GM03348 (cell line): Measurements from ENCODE around the gene AMBRA1.

ENCODE experiments used
- DNase-seq: peaks from one replicate; pipeline ENCODE4 v3.0.0; 2012; ENCODE audit warnings: low spot score

AMBRA1 gene

DNA sequence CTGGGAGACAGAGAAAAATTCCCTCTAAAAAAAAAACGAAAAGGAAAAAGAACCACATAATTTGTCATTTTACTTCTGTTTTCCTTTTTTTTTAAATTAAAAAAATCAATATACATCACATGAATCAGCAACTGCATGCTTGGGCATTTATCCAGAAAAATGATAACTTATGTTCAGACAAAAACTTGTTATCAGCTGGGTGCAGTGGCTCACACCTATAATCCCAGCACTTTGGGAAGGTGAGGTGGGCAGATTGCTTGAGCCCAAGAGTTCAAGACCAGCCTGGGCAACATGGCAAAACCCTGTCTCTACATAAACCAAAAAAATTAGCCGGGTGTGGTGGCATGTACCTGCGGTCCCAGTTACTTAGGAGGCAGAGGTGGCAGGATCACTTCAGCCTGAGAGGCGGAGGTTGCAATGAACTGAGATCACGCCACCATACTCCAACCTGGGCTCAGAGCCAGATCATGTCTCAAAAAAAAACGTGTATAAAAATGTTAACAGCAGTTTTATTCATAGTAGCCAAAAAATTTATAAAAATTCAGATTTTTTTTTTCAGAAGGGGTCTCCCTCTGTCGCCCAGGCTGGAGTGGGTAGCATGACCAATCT, 28.5 kb downstream of the AMBRA1 start:
- no peak for DNase-seq

GRCh38 chr11:46564459-46564858, 29.4 kb downstream of the AMBRA1 start:
- DNase-seq: peak; percentile 44

GRCh38 chr11:46562527-46562926, 31.3 kb downstream of the AMBRA1 start:
- no peak for DNase-seq

- peak; percentile 46 for DNase-seq
These were observed 33.4 kb downstream of the AMBRA1 start for GRCh38 chr11:46560300-46560991.

GRCh38 chr11:46559815-46560214, 34.0 kb downstream of the AMBRA1 start:
- DNase-seq: no peak

DNA sequence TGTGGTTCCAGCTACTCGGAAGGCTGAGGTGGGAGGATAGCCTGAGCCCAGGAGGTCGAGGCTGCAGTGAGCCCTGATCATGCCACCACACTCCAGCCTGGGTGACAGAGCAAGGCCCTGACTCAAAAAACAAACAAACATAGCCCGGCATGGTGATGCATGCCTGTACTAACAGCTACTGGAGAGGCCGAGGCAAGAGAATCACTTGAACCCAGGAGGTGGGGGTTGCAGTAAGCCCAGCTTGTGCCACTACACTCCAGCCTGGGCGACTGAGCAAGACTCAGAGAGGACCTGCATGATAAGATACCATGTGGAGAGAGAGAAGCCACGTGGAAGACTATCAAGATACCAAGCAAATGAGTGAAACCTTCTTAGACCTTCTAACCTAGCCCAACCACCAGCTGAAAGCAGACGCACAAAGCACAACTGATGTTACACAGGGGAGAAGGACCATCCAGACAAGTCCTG, 36.1 kb downstream of the AMBRA1 start:
- no peak for DNase-seq

GRCh38 chr11:46555267-46556054, 38.4 kb downstream of the AMBRA1 start:
- peak; percentile 35 for DNase-seq

GRCh38 chr11:46554213-46555147, 39.3 kb downstream of the AMBRA1 start:
- peak; percentile 68 for DNase-seq

GRCh38 chr11:46553814-46554212, 40.0 kb downstream of the AMBRA1 start:
- DNase-seq: peak; percentile 32

DNA sequence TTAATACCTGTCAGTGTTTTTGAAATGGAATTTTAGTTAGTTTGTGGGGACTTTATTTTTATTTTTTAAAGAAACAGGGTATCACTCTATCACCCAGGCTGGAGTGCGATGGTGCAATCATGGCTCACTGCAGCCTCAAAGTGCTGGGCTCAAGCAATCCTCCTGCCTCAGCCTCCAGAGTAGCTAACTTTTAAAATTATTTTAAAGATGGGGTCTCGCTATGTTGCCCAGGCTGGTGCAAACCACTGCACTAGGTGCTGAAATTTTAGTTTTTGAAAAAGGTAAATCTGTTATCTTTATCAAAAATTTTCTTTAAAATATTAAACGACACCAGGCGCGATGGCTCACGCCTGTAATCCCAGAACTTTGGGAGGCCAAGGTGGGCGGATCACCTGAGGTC, 42.6 kb downstream of the AMBRA1 start:
- no peak for DNase-seq

DNA sequence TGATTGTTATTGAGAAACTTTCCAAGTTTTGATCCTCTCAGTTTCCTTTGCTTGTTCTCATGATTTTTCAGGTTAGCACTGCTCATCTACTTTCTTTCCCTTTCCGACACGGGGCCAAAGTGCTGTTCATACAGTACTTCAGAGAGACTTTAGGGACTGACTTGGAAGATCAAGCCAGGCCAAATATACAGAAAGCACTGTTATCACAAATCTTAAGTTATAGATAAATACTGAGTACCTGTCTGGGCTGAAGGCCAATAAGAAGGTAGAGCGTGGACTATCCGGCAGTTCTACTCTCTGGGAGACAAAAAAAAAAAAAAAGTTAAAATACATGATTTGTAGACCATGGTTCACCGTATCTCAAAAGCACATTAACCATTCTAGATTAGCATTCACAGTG, 46.2 kb downstream of the AMBRA1 start:
- DNase-seq: no peak

DNA sequence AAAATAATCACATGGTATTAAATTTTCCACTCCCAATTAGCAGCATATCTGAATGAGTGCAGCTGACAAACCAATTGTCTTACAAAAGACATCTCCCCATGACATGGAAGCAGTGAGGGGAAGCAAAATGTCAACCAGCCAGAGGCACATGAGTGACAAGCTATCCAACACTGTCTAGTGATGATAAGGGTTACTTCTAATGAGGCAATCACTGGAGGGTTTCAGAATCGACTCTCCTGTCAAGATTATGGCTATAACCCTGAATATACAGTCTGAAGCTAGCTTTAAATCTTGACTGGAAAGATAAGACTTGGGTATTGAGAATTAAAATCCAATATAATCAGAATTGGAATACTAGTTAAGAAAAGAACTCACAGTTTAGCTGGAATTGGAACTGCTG, 50.3 kb downstream of the AMBRA1 start:
- no peak for DNase-seq

DNA sequence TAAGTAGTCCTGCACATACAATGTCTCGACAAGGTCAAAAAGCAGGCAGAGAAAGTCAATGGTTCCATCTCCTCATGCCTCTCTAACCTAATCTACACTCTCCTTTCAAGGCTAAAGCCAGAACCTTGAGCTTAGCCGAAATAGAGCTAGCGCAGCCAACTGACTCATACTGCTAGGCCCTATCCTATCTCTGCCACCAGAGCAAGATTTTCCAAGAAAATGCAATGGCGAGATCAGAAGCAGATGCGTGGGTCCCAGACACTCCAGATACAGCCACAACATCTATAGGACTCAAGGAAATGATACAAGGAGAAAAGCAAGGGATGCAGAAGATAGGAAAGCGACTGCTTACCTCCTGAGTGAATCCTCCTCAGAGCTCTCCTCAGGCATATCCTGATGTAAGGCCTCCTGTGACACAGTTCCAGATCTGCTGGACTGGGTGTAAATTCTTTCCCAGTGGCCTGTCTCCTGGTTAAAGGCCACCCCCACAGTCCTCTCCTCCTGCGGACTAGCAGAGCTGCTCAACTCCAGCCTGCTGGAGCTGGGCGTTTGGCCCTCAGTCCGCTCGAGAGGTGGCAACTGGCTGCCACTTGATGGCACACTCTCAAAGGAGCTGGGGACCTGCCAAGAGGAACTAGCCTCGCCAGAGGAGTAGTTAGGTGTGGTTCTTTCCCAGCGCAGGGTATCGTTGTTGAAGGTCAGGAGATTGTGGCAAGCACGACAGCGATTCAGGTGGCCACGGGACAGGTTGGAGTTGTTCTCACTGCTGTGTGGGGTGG, 52.0 kb downstream of the AMBRA1 start:
- no peak for DNase-seq

DNA sequence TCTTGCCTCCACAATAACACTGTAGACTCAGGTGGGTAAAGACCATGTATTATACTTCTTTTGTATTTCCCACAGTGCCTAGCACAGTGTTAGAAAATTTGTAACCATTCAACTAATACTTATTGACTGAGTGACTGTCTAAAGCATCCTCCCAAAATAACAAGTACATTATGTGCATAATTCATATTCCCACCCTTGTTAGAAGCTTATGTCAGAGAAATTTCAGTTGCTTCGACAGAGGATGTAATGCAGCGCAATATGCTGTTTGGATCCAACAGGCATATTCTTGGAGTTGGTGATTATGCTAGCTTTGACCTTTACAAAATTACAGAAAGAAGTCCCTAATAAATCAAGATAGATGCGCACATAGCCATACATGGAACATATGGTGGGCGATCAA, 53.0 kb downstream of the AMBRA1 start:
- DNase-seq: no peak

DNA sequence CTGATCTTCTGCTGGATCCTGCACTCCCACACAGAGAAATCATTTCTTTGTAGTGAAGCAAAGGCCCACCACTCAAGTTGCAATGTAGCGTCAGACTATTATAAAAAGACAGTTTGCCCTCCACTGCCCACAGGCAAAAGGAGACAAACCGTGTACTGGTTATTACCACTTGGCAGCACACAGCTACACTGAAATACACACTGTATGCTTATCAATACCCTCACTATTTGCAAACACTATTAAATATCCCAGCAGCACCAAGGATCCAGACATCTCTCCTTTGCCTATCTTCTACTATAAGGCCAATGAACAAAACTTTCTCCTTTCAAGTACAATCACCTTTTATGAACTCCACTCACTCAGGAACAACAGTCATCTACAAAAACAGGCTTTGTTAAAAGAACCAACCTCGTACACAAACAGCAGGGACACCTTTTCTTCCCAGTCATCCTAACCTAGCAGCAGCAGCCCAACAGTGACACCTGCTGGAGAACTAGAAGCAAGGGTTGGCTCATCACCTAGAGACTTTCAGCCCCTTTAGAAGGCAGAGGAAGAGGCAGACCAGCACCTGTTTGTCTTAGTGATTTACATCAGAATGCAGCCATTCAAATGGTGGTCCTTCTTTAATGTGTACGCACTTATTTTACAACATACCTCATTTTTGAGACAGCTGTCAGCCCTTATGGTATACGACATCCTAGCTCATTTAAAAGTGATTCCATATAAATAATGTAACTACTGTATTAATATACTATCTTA, 56.1 kb downstream of the AMBRA1 start:
- peak; percentile 83 for DNase-seq

DNA sequence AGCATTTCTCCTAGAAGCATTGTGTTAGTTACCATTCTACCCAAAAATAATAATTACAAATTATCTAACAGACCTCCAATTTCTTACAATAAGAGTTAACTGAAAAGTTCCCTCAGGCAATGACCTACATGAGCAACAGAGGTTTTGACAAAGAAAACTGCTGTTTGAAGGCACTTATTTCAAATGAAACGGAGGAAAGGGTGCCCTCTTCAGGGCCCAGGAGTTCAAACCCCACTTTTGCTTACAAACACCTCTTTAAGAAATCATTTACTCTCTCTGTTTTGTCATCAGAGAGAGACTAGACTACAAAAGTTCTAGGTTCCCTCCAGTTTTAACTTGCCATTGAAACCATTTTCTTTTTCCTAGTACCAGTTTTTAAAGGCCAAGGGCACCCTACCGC, 56.7 kb downstream of the AMBRA1 start:
- no peak for DNase-seq

DNA sequence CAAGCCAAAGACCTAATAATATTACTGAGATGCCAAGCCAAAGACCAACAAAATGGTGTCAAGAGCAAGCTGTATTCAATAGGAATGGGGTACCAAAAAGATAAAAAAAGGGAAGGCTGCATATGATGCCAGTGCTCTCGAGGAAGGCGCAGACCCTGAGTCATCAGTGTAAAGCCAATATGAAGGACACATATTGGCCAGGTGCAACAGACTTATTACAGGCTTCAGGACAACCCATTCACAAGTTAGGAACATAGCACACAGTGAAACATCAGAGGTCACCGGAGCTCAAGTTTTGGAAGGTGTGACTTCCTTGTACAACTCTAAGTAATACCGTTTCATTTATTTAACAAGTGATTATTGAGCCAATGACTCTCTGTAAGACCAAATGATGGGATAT, 58.1 kb downstream of the AMBRA1 start:
- DNase-seq: no peak

DNA sequence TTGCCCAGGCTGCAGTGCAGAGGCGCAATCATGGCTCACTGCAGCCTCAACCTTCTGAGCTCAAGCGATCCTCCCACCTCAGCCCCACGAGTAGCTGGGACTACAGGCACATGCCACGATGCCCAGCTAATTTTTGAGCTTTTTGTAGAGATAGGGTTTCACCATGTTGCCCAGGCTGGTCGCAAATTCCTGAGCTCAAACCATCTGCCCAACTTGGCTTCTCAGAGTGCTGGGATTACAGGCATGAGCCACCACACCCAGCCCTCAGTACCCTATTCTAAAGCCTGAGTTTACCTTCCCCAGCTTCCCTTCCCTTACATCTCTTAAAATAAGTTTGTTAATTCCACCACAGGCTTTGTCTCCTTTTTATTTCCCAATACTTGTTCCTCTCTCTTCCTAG, 59.1 kb downstream of the AMBRA1 start:
- no peak for DNase-seq

- DNase-seq: no peak
These were observed 60.3 kb downstream of the AMBRA1 start for GRCh38 chr11:46533396-46534100.
